ENCODE measurements around the gene RABAC1. TPM values are rescaled to one million over a fixed set of nuclear protein-coding genes. Genes with fewer than 3 reads are reported as not detected.

RABAC1 gene
- total and polyA plus RNA-seq, 2 of the 8 experiments (the other 6 are each of a cell fraction or from before 2014, with no cell fraction given) = 124 to 439 TPM

DNA sequence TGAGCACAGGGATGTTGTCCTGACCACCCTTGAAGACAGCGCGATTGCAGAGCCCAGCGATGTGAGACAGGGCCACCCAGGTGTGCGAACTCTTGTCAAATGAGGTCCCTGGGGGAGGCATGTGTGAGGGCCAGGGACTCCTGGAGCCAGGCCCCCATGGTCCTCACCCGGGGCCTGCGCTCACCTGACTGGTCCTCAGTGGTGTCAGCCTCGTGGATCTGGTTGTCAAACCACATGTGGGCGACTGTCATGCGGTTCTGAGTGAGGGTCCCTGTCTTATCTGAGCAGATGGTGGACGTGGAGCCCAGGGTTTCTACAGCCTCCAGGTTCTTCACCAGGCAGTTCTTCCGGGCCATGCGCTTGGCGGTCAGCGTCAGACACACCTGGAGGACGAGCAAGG lies 22.6 kb upstream of the RABAC1 start:
- H4K5ac ChIP-seq (ENCODE audit: insufficient read length, low read depth, low read length) = no peak overlapping the region
- no peak overlapping the region for H2BK15ac ChIP-seq (ENCODE audit: low read length)
- FAIRE-seq = no peak
- H2AK5ac ChIP-seq (ENCODE audit: low read depth, low read length) = no peak overlapping the region
- H3K18ac ChIP-seq (ENCODE audit: extremely low read depth, low read length) = no peak overlapping the region
- no peak overlapping the region for H3K56ac ChIP-seq (replicated peaks; ENCODE audit: insufficient read length, low read depth, low read length)
- H2BK12ac ChIP-seq (ENCODE audit: low read depth, low read length) = no peak overlapping the region
- no peaks in the 10 kb centered on the region for H3K79me2 ChIP-seq (ENCODE audit: control insufficient read depth in 1 of 2, insufficient read depth in 2 of 2, low read length in 2 of 2)
- DNase-seq (ENCODE audit: low read depth in 1 of 2, low spot score in 2 of 2) = no peak
- H3K36me3 ChIP-seq (ENCODE audit: control insufficient read depth in 2 of 4, insufficient read depth in 4 of 4, low read length in 3 of 4) = peaks cover 0 to 4% (median 3%) of the 10 kb centered on the region in 4 experiments; a peak in 4 of 8 replicates
- 87% methylated on average over 15 of the region's 15 CpGs; no CpG with 5 or more reads in 1 of the 2 experiments for WGBS, 2 experiments (ENCODE audit: extremely low coverage in 1 of 2, insufficient coverage in 1 of 2, insufficient read length in 1 of 2, insufficient replicate concordance in 2 of 2, low coverage in 1 of 2, low lambda C conversion rate in 2 of 2, missing lambda C conversion rate in 1 of 2)
- no peak overlapping the region for H3K14ac ChIP-seq (ENCODE audit: insufficient read length)
- H3K9me3 ChIP-seq (ENCODE audit: insufficient read depth in 2 of 2, low read depth in 1 of 2, low read length in 1 of 2) = no peaks in the 10 kb centered on the region
- no peak overlapping the region for H3K23ac ChIP-seq (ENCODE audit: insufficient read length)
- H2AFZ ChIP-seq (ENCODE audit: low read length) = no peak overlapping the region
- H3K4me2 ChIP-seq (ENCODE audit: insufficient read depth in 1 of 2, low read depth in 2 of 2, low read length in 2 of 2) = no peak overlapping the region
- H2BK120ac ChIP-seq (replicated peaks; ENCODE audit: low read depth, low read length) = no peak overlapping the region
- no peak overlapping the region for H4K8ac ChIP-seq (ENCODE audit: extremely low read depth, insufficient read depth, low read length)
- no peak overlapping the region for H2BK20ac ChIP-seq (ENCODE audit: low read length)
- no peaks in the 10 kb centered on the region for H4K20me1 ChIP-seq (replicated peaks in 1 of 2; ENCODE audit: control insufficient read depth in 1 of 2, insufficient read depth in 2 of 2, low read length in 2 of 2)
- no peak overlapping the region for H3K4ac ChIP-seq (replicated peaks; ENCODE audit: insufficient read length, low read depth, low read length)
- CTCF ChIA-PET (ENCODE audit: partially characterized antibody) = interaction anchor here (1.2 to 1.6 kb wide), 3 partner anchors 25 to 133 kb away, joined by 3 to 4 read pairs (median 3); no protein-coding TSS in a partner anchor
- H3K9ac ChIP-seq (replicated peaks in 1 of 4; ENCODE audit: extremely low read depth in 1 of 4, low read depth in 3 of 4, low read length in 3 of 4) = no peak overlapping the region
- H3K27ac ChIP-seq (ENCODE audit: low read depth, low read length) = no peak overlapping the region
- H3K4me1 ChIP-seq (replicated peaks in 1 of 4; ENCODE audit: control insufficient read depth in 3 of 4, insufficient read depth in 4 of 4, low read length in 3 of 4) = no peaks in the 10 kb centered on the region
- H4K91ac ChIP-seq (replicated peaks; ENCODE audit: insufficient read length, low read length) = no peak overlapping the region
- H3K79me1 ChIP-seq (ENCODE audit: low read depth, low read length) = no peaks in the 10 kb centered on the region
- POLR2A ChIA-PET (ENCODE audit: partially characterized antibody) = no interaction called here
- no peaks in the 10 kb centered on the region for H3K27me3 ChIP-seq (replicated peaks in 1 of 4; ENCODE audit: control insufficient read depth in 3 of 4, extremely low read depth in 1 of 4, insufficient read depth in 3 of 4, low read length in 3 of 4)
- no peak overlapping the region for H3K4me3 ChIP-seq (ENCODE audit: extremely low read depth in 1 of 4, insufficient read depth in 2 of 4, low read depth in 3 of 4, low read length in 4 of 4)
- no peaks in the 10 kb centered on the region for H3K23me2 ChIP-seq (ENCODE audit: low read depth, low read length)
- no peak overlapping the region for H2BK5ac ChIP-seq (ENCODE audit: low read depth, low read length)
- TF ChIP-seq JUN (IDR thresholded peaks at IDR 0.05; ENCODE audit: low read depth, low read length) (no peak), BACH1 (IDR thresholded peaks at IDR 0.05; ENCODE audit: low read length) (no peak), YY1 (IDR thresholded peaks at IDR 0.05; ENCODE audit: low read depth, low read length) (no peak), ASH2L (IDR thresholded peaks at IDR 0.05; ENCODE audit: low read length) (no peak), RAD21 (IDR thresholded peaks at IDR 0.05 in 1 of 2, conservative IDR thresholded peaks at IDR 0.05 in 1 of 2; ENCODE audit: low read depth in 2 of 2, low read length in 2 of 2) (no peak), GTF2F1 (IDR thresholded peaks at IDR 0.05; ENCODE audit: borderline replicate concordance, low read depth, low read length) (no peak), RFX5 (IDR thresholded peaks at IDR 0.05; ENCODE audit: borderline replicate concordance, low read depth, low read length) (no peak), BRCA1 (IDR thresholded peaks at IDR 0.05; ENCODE audit: low read depth, low read length) (no peak), SIRT6 (IDR thresholded peaks at IDR 0.05; ENCODE audit: low read length) (no peak), CTBP2 (IDR thresholded peaks at IDR 0.05; ENCODE audit: borderline replicate concordance, insufficient read depth, insufficient read length, low read length) (no peak), POLR2AphosphoS5 (IDR thresholded peaks at IDR 0.05; ENCODE audit: low read depth, low read length) (no peak)
- TF ChIP-seq, protein P1, sequence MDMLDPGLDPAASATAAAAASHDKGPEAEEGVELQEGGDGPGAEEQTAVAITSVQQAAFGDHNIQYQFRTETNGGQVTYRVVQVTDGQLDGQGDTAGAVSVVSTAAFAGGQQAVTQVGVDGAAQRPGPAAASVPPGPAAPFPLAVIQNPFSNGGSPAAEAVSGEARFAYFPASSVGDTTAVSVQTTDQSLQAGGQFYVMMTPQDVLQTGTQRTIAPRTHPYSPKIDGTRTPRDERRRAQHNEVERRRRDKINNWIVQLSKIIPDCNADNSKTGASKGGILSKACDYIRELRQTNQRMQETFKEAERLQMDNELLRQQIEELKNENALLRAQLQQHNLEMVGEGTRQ (IDR thresholded peaks at IDR 0.05; ENCODE audit: low read length) = no peak
- TF ChIP-seq, protein P2, sequence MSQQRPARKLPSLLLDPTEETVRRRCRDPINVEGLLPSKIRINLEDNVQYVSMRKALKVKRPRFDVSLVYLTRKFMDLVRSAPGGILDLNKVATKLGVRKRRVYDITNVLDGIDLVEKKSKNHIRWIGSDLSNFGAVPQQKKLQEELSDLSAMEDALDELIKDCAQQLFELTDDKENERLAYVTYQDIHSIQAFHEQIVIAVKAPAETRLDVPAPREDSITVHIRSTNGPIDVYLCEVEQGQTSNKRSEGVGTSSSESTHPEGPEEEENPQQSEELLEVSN (IDR thresholded peaks at IDR 0.05) = no peak

Measured in H1 (cell line).